DND-41 (cell line): ENCODE measurements around the gene DPY19L1.

Experiments used
- CTCF ChIP-seq: IDR thresholded peaks from 2 replicates; pipeline ENCODE4 v1.5.1; 2012; ENCODE audit warnings: borderline replicate concordance, low read length, moderate library complexity, mild to moderate bottlenecking; ENCODE audit not compliant: poor library complexity, severe bottlenecking; ENCODE audit errors: extremely low read depth
- EZH2 ChIP-seq: IDR thresholded peaks from 3 replicates; pipeline ENCODE4 v1.6.1; 2012; ENCODE audit warnings: borderline replicate concordance, low read depth, mild to moderate bottlenecking, moderate library complexity, low read length, inconsistent platforms; ENCODE audit not compliant: severe bottlenecking

GRCh38 chr7:34946486-34946885 is 90.8 kb downstream of the DPY19L1 start:
- TF ChIP-seq CTCF, result no peak
- TF ChIP-seq EZH2, result no peak
